HEK293 (cell line): ENCODE measurements around the gene KIRREL3.

Experiments
- CTCF ChIA-PET: fragments of 350-600 bp; formaldehyde crosslinking; extraction: SDS; loops from one replicate; lab custom pipeline; 2021; ENCODE audit warnings: antibody characterized with exemption; lab: Yijun Ruan, JAX
- POLR2A ChIA-PET: fragments of 300-600 bp; formaldehyde crosslinking; extraction: SDS; loops from one replicate; lab custom pipeline; 2020; ENCODE audit warnings: antibody characterized with exemption, inconsistent platforms; lab: Yijun Ruan, JAX
- H3K27ac ChIP-seq: fragments of 200-500 bp; sonication (Bioruptor generic); 2 replicates; pipeline ENCODE4 v1.5.1; 2014; ENCODE audit warnings: low read depth, low read length, control low read depth, inconsistent platforms; ENCODE audit errors: extremely low read depth
- H3K36me3 ChIP-seq, 2 experiments: fragments of 200-500 bp in 1 of 2; sonication (Bioruptor generic) in 1 of 2; 1 replicate in 1 of 2; 2 replicates in 1 of 2; pipeline ENCODE4 v1.5.1; 2014 to 2017; ENCODE audit warnings: inconsistent platforms in 2 of 2, low read length in 2 of 2; ENCODE audit not compliant: control insufficient read depth in 2 of 2, insufficient read depth in 1 of 2
- H3K4me1 ChIP-seq: fragments of 200-500 bp; sonication (Bioruptor generic); 2 replicates; pipeline ENCODE4 v1.5.1; 2014; ENCODE audit warnings: mild to moderate bottlenecking, low read length, inconsistent platforms; ENCODE audit not compliant: control insufficient read depth, insufficient read depth
- H3K4me3 ChIP-seq: 2 replicates; pipeline ENCODE4 v1.5.1; 2011; ENCODE audit warnings: low read depth, mild to moderate bottlenecking, control low read depth, low read length, moderate library complexity
- H3K9me3 ChIP-seq: fragments of 200-500 bp; sonication (Bioruptor generic); 2 replicates; pipeline ENCODE4 v1.5.1; 2014; ENCODE audit warnings: low read depth, low read length, inconsistent platforms; ENCODE audit not compliant: control insufficient read depth, insufficient read depth
- RBAK ChIP-seq: fragments of 450-650 bp; formaldehyde crosslinking; IDR thresholded peaks from 2 replicates; pipeline ENCODE4 v1.5.1; 2016; ENCODE audit warnings: missing biosample characterization, missing genetic modification characterization
- REPIN1 ChIP-seq: fragments of 450-650 bp; formaldehyde crosslinking; IDR thresholded peaks from 2 replicates; pipeline ENCODE4 v1.5.1; 2017; ENCODE audit warnings: missing biosample characterization, missing genetic modification characterization, low read depth
- ZIC2 ChIP-seq: fragments of 450-650 bp; formaldehyde crosslinking; IDR thresholded peaks from 2 replicates; pipeline ENCODE4 v1.5.1; 2016; ENCODE audit warnings: missing biosample characterization, missing genetic modification characterization
- ZNF121 ChIP-seq: fragments of 450-650 bp; formaldehyde crosslinking; IDR thresholded peaks from 2 replicates; pipeline ENCODE4 v1.5.1; 2016; ENCODE audit warnings: missing biosample characterization, missing genetic modification characterization
- ZNF146 ChIP-seq: fragments of 450-650 bp; formaldehyde crosslinking; IDR thresholded peaks from 2 replicates; pipeline ENCODE4 v1.5.1; 2016; ENCODE audit warnings: missing biosample characterization, missing genetic modification characterization
- ZNF354C ChIP-seq: fragments of 450-650 bp; formaldehyde crosslinking; IDR thresholded peaks from 2 replicates; pipeline ENCODE4 v1.5.1; 2016; ENCODE audit warnings: missing biosample characterization, missing genetic modification characterization, low read depth, borderline replicate concordance
- ZNF433 ChIP-seq: fragments of 450-650 bp; formaldehyde crosslinking; IDR thresholded peaks from 2 replicates; pipeline ENCODE4 v1.5.1; 2016; ENCODE audit warnings: missing biosample characterization, missing genetic modification characterization, low read depth
- ZNF544 ChIP-seq: fragments of 450-650 bp; formaldehyde crosslinking; IDR thresholded peaks from 2 replicates; pipeline ENCODE4 v1.5.0; 2017; ENCODE audit warnings: missing biosample characterization, missing genetic modification characterization
- ZNF560 ChIP-seq: fragments of 450-650 bp; formaldehyde crosslinking; IDR thresholded peaks from 2 replicates; pipeline ENCODE4 v1.5.1; 2017; ENCODE audit warnings: missing biosample characterization, missing genetic modification characterization, borderline replicate concordance
- ZNF571 ChIP-seq: fragments of 450-650 bp; formaldehyde crosslinking; IDR thresholded peaks from 2 replicates; pipeline ENCODE4 v1.5.0; 2017; ENCODE audit warnings: missing biosample characterization, missing genetic modification characterization
- ZNF585B ChIP-seq: fragments of 450-650 bp; formaldehyde crosslinking; IDR thresholded peaks from 2 replicates; pipeline ENCODE4 v1.5.1; 2016; ENCODE audit warnings: missing biosample characterization, missing genetic modification characterization
- ZNF626 ChIP-seq: fragments of 450-650 bp; sonication (Bioruptor Pico); formaldehyde crosslinking; IDR thresholded peaks from 2 replicates; pipeline ENCODE4 v1.5.1; 2018; ENCODE audit warnings: missing biosample characterization, missing genetic modification characterization, inconsistent platforms
- ZNF629 ChIP-seq: fragments of 450-650 bp; formaldehyde crosslinking; IDR thresholded peaks from 2 replicates; pipeline ENCODE4 v1.5.1; 2017; ENCODE audit warnings: missing biosample characterization, missing genetic modification characterization
- ZSCAN23 ChIP-seq: fragments of 450-650 bp; formaldehyde crosslinking; IDR thresholded peaks from 2 replicates; pipeline ENCODE4 v1.5.1; 2016; ENCODE audit warnings: missing biosample characterization, missing genetic modification characterization
- TF ChIP-seq, protein P1 (sequence below): fragments of 450-650 bp; formaldehyde crosslinking; conservative IDR thresholded peaks from 2 replicates; pipeline ENCODE4 v1.5.1; 2016; ENCODE audit warnings: low read depth, missing biosample characterization, missing genetic modification characterization
- TF ChIP-seq, protein P2 (sequence below): fragments of 450-650 bp; formaldehyde crosslinking; IDR thresholded peaks from 2 replicates; pipeline ENCODE4 v1.5.1; 2016; ENCODE audit warnings: missing biosample characterization, missing genetic modification characterization
- TF ChIP-seq, protein P3 (sequence below): fragments of 450-650 bp; formaldehyde crosslinking; IDR thresholded peaks from 2 replicates; pipeline ENCODE4 v1.5.1; 2017; ENCODE audit warnings: missing biosample characterization, missing genetic modification characterization

The KIRREL3 gene

DNA sequence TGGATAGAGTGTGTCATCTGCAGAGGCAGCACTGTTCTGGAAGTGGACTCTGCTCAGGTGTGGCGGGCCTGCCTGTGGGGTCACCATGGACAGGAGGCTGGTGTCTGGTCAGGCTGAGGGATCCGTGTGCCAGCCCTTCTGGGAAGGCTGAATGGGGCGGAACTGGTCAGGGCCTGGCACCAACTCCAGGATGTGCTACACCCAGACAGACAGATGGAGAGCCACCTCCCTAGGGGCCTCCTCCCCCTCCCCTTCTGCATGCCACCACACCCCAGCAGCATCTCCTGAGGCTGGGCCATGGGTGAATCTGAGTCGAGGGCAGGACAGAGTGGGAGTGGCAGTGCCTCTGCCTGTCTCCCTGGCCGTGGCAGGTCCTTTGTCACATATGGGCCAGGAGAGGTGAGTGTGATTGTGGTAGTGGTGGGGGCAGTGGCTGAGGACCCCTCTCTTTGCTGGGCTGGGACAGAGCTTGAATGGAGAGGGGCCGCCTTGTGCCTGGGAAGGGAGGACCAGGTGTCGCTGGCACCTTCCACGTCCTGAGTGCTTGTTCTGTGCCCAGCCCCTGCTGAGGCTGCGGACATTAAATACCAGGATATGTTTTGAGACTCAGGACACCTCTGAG is 616.0 kb downstream of the KIRREL3 start:
- Histone ChIP-seq H3K9me3 (no peaks in the 10 kb centered on the region), H3K4me1 (no peaks in the 10 kb centered on the region), H3K4me3 (no peak overlapping the region), H3K36me3 (no peaks in the 10 kb centered on the region)
- CTCF ChIA-PET, result no interaction called here
- POLR2A ChIA-PET, result no interaction called here
- TF ChIP-seq, protein P1, sequence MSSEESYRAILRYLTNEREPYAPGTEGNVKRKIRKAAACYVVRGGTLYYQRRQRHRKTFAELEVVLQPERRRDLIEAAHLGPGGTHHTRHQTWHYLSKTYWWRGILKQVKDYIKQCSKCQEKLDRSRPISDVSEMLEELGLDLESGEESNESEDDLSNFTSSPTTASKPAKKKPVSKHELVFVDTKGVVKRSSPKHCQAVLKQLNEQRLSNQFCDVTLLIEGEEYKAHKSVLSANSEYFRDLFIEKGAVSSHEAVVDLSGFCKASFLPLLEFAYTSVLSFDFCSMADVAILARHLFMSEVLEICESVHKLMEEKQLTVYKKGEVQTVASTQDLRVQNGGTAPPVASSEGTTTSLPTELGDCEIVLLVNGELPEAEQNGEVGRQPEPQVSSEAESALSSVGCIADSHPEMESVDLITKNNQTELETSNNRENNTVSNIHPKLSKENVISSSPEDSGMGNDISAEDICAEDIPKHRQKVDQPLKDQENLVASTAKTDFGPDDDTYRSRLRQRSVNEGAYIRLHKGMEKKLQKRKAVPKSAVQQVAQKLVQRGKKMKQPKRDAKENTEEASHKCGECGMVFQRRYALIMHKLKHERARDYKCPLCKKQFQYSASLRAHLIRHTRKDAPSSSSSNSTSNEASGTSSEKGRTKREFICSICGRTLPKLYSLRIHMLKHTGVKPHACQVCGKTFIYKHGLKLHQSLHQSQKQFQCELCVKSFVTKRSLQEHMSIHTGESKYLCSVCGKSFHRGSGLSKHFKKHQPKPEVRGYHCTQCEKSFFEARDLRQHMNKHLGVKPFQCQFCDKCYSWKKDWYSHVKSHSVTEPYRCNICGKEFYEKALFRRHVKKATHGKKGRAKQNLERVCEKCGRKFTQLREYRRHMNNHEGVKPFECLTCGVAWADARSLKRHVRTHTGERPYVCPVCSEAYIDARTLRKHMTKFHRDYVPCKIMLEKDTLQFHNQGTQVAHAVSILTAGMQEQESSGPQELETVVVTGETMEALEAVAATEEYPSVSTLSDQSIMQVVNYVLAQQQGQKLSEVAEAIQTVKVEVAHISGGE (tag by site-specific recombination), result no peak
- no peak for TF ChIP-seq ZNF544 (tag by site-specific recombination)
- no peak for TF ChIP-seq ZNF560 (tag by site-specific recombination)
- TF ChIP-seq ZSCAN23 (tag by site-specific recombination), result no peak
- TF ChIP-seq ZNF585B, result no peak
- no peak for TF ChIP-seq ZNF571 (tag by site-specific recombination)
- no peak for TF ChIP-seq ZNF146
- TF ChIP-seq, protein P2, sequence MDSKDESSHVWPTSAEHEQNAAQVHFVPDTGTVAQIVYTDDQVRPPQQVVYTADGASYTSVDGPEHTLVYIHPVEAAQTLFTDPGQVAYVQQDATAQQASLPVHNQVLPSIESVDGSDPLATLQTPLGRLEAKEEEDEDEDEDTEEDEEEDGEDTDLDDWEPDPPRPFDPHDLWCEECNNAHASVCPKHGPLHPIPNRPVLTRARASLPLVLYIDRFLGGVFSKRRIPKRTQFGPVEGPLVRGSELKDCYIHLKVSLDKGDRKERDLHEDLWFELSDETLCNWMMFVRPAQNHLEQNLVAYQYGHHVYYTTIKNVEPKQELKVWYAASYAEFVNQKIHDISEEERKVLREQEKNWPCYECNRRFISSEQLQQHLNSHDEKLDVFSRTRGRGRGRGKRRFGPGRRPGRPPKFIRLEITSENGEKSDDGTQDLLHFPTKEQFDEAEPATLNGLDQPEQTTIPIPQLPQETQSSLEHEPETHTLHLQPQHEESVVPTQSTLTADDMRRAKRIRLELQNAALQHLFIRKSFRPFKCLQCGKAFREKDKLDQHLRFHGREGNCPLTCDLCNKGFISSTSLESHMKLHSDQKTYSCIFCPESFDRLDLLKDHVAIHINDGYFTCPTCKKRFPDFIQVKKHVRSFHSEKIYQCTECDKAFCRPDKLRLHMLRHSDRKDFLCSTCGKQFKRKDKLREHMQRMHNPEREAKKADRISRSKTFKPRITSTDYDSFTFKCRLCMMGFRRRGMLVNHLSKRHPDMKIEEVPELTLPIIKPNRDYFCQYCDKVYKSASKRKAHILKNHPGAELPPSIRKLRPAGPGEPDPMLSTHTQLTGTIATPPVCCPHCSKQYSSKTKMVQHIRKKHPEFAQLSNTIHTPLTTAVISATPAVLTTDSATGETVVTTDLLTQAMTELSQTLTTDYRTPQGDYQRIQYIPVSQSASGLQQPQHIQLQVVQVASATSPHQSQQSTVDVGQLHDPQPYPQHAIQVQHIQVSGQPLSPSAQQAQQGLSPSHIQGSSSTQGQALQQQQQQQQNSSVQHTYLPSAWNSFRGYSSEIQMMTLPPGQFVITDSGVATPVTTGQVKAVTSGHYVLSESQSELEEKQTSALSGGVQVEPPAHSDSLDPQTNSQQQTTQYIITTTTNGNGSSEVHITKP (tag by site-specific recombination), result no peak
- TF ChIP-seq, protein P3, sequence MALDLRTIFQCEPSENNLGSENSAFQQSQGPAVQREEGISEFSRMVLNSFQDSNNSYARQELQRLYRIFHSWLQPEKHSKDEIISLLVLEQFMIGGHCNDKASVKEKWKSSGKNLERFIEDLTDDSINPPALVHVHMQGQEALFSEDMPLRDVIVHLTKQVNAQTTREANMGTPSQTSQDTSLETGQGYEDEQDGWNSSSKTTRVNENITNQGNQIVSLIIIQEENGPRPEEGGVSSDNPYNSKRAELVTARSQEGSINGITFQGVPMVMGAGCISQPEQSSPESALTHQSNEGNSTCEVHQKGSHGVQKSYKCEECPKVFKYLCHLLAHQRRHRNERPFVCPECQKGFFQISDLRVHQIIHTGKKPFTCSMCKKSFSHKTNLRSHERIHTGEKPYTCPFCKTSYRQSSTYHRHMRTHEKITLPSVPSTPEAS, result no peak
- no peak for TF ChIP-seq ZNF629 (tag by site-specific recombination)
- TF ChIP-seq ZIC2 (tag by site-specific recombination), result no peak
- TF ChIP-seq ZNF121, result no peak
- TF ChIP-seq ZNF433 (tag by site-specific recombination), result no peak
- no peak for TF ChIP-seq ZNF354C (tag by site-specific recombination)
- TF ChIP-seq REPIN1 (tag by site-specific recombination), result no peak
- TF ChIP-seq RBAK (tag by site-specific recombination), result no peak
- no peak for TF ChIP-seq ZNF626
- TF ChIP-seq, all 188 proteins: peak for 0
- H3K27ac ChIP-seq, result no peak overlapping the region
